Hypothalamus (tissue), 51 donors: ENCODE data around the gene CTDNEP1.

Source experiments
- DNase-seq, 51 donors: peaks; one replicate each; lab custom pipeline; 2025; lab: John Stamatoyannopoulos, UW

The CTDNEP1 gene

GRCh38 chr17:7203391-7203790 lies 48.1 kb downstream of the CTDNEP1 start:
- no peak for DNase-seq

GRCh38 chr17:7196651-7197401 lies 54.7 kb downstream of the CTDNEP1 start:
- DNase-seq: no peak

- DNase-seq: no peak
These were observed 55.6 kb downstream of the CTDNEP1 start for GRCh38 chr17:7195971-7196370.
